ENCODE measurements around the gene SPRR2D.
"Not testable (repeated sequence)": the region's sequence is repeated elsewhere in the genome, so short reads cannot be mapped to it uniquely, and the experiment has no call there.

Gene SPRR2D

GRCh38 chr1:153011235-153011758 lies 29.6 kb downstream of the SPRR2D start:
- not testable (repeated sequence) for DNase-seq (ENCODE audit: low spot score)

- DNase-seq (ENCODE audit: low spot score): no peak
These were observed 39.5 kb downstream of the SPRR2D start, which contains the start of gene SPRR3 for GRCh38 chr1:153001382-153001781. Gene SPRR3 (plus strand): TSS chr1:153001749. CDS start chr1:153003021, 1,272 bp downstream.

- no peak for DNase-seq (ENCODE audit: low spot score)
These were observed 40.6 kb downstream of the SPRR2D start for GRCh38 chr1:153000294-153000693.

GRCh38 chr1:152999818-153000217 lies 41.1 kb downstream of the SPRR2D start:
- DNase-seq (ENCODE audit: low spot score): no peak

- no peak for DNase-seq (ENCODE audit: low spot score)
These were observed 42.4 kb downstream of the SPRR2D start for GRCh38 chr1:152998476-152998875.

- DNase-seq (ENCODE audit: low spot score): no peak
These were observed 43.0 kb downstream of the SPRR2D start for GRCh38 chr1:152997901-152998300.

GRCh38 chr1:152996633-152997400 lies 44.1 kb downstream of the SPRR2D start:
- no peak for DNase-seq (ENCODE audit: low spot score)

- no peak for DNase-seq (ENCODE audit: low spot score)
These were observed 45.1 kb downstream of the SPRR2D start for GRCh38 chr1:152995842-152996241.

GRCh38 chr1:152993186-152993585 lies 47.7 kb downstream of the SPRR2D start:
- no peak for DNase-seq (ENCODE audit: low spot score)
